GM12892 (cell line): ENCODE data around the gene PKNOX1.

Experiments
- POLR2A ChIP-seq: IDR thresholded peaks from 2 replicates; pipeline ENCODE4 v1.6.1; 2011; ENCODE audit warnings: low read depth, low read length, control low read depth
- POLR2AphosphoS5 ChIP-seq: IDR thresholded peaks from 2 replicates; pipeline ENCODE4 v1.6.1; 2011; ENCODE audit warnings: low read depth, low read length, control low read depth

DNA sequence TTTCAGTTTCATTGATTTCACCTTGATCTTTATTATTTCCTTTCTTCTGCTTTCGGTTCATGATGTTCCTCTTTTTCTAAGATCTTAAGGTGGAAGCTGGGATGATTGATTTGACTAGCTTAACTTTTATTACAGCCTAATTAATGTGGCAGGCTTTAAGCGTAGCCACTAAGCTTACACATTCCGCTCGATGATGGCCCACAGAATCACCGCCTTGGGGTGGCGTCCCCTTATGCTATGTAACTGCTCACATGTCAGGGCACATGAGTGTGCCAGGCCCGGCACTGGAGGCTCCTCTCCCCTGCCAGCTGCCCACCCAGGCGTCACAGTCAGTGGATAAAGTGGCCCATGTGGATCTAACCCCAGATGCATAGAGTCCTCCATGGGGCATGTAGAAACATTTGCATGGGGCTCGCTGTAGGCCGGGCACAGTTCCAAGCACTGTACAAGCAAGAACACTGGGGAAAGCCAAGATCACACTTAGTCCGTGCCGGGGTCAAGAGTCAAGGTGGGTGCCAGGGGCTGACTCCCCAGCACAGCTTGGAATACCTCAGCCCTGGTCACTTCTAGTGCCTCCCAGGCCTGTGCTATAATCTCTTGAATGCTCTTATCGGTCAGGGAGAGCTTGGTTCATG lies 41.7 kb downstream of the PKNOX1 start:
- no peak for TF ChIP-seq POLR2AphosphoS5
- no peak for TF ChIP-seq POLR2A
